HG03571 (cell line): ENCODE results near the gene FAM181A.

Source experiments
- ATAC-seq: cut with Tn5 transposase; IDR thresholded peaks from one replicate; pipeline ENCODE4 v1.9.1; 2021; ENCODE audit not compliant: unreplicated experiment

FAM181A gene

DNA sequence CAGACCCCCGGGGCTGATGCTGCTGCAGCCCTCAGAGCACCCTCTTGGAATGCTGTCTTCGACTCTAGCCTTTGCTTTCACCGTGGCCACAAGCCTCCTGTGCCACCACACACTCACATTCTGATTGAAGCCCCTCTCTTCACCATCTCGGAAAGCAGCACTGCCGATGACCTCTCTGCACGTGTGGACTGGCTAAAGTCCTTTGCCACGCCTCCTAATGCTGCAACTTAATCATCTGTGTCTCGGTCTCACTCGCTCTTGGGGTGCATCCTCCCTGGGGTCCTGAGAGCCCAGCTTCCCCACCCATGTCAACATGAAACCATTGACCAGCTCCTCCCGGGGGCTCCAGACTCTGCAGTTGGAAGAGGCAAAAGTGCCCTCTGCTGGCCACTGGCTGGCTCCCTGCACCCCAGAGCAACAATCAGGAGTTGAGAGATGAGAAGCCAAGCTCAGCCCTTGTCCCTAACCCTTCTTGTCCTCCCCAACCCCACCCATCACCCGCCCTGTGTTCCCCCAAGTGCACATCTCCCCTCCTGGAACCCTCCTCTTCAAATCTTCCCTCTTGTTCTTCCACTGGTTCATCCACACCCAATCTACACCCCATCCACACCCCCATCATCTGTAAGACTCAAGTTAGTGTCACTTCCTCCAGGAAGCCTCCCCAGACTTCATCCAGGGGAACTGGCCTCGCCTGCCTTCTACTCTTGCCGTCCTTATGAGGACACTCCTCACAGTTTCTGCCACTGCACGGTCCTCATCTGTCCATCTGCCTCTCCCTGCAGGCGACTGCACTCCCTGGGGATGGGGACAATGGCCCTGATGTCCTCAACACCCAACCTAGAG lies 23.6 kb upstream of the FAM181A start:
- no peak for ATAC-seq

GRCh38 chr14:93905623-93906022 lies 21.5 kb upstream of the FAM181A start:
- ATAC-seq, result no peak

GRCh38 chr14:93906341-93907329 lies 20.5 kb upstream of the FAM181A start:
- ATAC-seq, result no peak

DNA sequence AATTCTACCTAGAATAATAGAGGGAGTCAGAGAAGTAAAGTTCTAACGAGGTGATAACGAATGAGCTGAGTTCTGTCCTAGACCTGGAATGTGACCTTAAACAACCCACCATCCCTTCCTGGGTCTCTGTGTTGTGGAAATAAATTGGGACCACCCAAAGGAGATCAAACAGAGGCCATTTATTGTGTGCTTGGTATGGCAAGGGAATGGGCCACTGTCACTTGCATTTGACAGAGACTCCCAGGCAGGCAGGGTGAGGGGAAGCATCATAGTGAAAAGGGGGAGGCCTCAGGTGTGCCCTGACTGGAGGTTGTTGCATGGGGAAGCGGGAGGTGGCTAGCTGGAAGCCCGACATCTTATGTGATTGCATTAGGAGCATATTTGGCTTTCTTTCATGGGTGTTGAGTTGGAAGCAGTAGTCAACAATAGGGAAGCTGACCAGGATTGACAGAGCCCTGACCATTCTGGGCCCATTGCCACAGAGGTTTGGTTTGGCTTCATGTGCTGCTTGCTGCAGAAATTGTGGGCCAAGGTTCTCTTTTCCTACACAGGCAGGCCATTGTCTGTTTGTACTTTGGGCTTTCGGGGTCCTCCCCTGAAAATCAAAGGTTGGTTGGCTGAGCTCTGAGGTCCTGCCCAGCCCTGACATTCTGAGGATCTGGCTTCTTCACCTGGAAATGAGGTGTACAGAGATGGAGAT lies 17.6 kb upstream of the FAM181A start:
- no peak for ATAC-seq

DNA sequence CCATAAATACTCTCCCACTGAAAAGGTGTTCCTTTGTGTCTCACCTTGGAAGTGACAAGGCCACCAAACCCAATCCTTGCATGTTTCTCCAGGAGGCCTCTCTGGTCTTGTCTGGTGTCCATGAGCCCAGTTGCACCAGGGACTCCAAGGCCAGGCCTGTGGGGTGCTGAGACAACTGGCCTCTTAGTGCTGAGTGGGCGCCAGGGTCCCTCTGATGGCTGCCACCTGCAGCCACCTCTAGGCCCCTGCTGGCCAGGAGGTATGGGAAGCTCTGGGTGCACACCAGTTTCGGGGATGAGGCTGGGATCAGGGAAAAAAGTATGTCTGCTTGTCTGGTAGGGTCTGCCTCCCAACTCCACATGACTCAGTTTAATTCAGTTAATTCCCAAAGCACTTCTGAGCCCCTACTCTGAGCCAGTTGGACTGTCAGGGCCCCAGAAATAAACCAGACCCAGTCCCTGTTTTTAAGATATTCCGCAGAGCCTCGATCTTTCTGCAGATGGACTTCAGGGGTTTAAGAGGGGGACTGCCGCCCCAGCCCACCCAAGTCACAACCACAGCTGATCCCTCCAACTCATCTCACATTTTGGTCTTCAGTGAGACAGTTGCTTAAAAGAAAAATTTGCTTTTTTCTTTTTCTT lies 15.0 kb upstream of the FAM181A start:
- no peak for ATAC-seq

GRCh38 chr14:93912782-93913181 lies 14.4 kb upstream of the FAM181A start:
- ATAC-seq, result no peak

GRCh38 chr14:93914278-93914677 lies 12.9 kb upstream of the FAM181A start:
- ATAC-seq, result no peak

- ATAC-seq, result no peak
Measured at GRCh38 chr14:93915070-93915705, 12.0 kb upstream of the FAM181A start.

DNA sequence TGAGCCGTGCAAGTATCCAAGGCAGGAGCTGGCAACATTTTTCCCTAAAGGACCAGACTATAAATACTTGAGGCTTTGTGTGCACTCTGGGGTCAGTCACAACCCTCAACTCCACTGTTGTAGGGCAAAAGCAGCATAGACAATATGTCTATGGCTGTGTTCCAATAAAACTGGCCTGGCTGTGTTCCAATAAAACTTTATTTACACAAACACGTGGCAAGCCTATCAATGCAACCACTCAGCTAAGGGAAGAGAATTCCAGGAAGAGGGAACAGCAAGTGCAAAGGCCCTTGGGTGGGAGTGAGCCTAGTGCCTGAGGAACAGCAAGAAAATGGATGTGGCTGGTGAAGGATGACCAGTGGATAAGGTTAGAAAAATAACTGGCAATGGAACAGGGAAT lies 11.3 kb upstream of the FAM181A start:
- no peak for ATAC-seq

- ATAC-seq, result no peak
Measured at GRCh38 chr14:93916498-93916897, 10.6 kb upstream of the FAM181A start.

DNA sequence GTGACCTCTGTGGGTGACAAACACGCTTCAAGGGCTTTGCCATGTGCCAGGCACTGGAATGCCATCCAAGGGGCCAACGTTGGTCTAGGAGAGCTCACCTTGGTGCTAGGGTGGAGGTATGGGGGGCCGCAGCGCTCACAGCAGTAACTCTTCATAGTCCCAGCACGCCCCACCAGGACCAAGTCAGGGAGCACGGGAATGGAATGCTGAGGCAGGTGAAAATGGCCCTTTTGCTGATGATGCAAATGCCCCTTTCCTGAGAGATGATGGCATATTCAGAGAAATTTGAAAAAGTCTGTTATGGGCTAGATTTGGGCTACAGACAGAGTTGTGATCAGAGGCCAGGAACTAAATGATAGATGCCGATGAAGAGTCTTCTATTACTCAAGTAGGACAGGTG lies 10.0 kb upstream of the FAM181A start:
- ATAC-seq, result no peak

DNA sequence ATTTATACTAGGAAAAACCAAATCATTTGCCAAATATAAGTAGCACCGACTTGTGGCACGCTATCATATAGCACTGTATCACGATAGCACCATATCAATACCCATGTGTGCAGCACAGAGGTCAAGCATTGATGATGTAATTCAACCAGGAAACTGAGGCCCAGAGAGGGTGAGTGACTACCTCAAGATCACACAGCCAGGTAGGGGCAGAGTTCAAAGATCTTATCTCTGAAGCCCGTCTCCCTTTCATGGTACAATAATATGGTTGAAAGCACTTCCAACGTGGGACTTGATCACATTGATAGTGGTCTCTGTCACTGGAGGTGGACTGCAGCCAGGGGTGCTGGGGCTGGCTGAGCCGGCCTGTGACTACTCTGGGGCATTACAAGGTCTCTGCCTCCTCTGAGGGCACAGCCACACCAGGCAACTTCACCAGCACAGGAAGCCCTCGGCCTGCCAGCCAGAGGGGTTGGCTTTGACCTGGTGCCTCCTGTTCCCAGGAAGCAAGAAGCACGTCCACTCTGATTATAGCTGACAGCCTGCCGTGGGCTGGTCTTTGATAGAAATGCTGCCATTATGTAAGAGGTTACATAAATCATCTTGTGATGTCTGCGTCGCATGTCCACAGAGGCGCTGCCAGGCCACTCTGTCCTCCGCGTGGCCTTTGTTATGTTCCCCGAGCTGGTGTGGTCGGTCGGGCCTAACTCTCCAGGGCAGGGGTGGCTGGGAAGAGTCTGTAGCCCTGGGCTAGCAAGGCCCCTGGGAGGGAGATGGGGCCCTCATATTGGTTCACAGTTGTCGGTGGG lies 5.9 kb upstream of the FAM181A start:
- ATAC-seq, result no peak

- no peak for ATAC-seq
Measured at GRCh38 chr14:93923626-93924025, 3.5 kb upstream of the FAM181A start.

- no peak for ATAC-seq
Measured at GRCh38 chr14:93924592-93925355, 2.4 kb upstream of the FAM181A start.

DNA sequence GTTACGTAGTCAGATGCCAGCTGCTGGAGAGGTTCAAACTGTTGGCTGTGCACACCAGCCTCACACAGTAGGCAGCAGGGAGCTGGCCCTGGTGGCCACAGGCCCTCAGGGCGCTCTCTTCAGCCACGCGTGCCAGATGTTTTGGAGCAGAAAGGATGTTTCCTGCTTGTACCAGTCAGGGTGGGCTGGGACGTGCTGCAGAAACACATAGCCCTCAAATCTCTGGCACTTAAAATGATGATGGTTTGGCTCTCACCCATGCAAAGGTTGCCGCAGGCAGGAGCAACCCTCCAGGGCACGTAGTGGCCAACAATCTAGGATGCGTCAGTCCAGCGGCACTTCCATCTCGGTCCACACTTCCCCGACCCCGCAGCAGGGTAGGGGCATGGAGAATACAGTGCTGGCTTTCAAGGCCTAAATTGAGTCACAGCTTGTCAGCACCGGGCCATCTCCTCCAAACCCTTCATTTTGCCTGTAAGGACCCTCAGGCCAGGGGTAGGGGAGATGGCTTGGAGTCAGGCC lies 1.7 kb upstream of the FAM181A start:
- no peak for ATAC-seq

GRCh38 chr14:93926245-93926872 lies 785 bp upstream of the FAM181A start:
- ATAC-seq, result no peak

- no peak for ATAC-seq
Measured at GRCh38 chr14:93927800-93928145, 629 bp downstream of the FAM181A start.
